GM11168 (cell line): ENCODE results near the gene TMEM44.
"Not testable (repeated sequence)": the region's sequence is repeated elsewhere in the genome, so short reads cannot be mapped to it uniquely, and the experiment has no call there.

Experiments
- in situ Hi-C: fragments of 300-500 bp; cut with MboI; formaldehyde crosslinking; loops from one replicate; pipeline ENCODE4 v1.12.0; 2022; ENCODE audit warnings: low sequenced_read_pairs; ENCODE audit not compliant: unreplicated experiment

Gene TMEM44

DNA sequence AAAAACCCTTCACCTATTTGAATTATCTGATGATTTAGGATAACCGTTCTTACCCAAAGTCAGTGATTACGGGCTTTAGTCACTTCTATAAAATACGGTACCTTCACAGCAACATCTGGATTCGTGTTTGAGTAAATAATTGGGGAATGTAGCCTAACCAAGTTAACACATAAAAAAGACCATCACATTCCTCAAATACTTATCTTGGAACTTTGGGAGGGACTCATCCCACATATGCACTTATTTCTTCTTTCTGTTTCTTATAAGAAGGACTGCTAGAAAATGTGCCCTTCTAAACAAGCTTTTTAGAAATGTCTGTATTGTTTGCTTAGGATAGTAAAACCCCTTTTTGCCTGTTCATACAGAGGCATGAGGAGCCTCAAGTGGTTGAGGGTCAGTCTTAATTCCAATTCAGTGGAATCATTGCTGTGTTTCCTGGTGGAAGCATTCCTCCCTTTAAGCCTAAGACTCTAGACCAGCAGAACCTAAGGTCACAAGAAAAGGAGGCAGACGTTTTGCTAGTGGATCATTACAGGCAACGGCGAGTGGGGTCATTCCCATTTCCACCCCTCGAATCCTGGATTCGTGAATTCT, 67.5 kb downstream of the TMEM44 start:
- in situ Hi-C loops = no loop called here

DNA sequence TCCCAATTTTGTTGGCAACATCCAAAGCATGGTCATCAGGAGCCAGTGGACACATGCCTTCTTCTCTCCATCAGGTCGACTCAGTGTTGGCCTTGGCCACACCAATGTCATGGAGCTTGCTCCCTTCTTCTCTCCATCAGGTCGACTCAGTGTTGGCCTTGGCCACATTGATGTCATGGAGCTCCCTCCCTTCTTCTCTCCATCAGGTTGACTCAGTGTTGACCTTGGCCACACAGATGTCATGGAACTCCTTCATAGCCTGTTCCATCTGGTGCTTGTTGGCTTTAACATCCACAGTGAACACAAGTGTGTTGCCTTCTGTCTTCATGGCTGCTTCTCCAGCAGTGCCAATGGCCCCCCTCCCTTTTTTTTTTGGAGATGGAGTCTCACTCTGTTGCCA, 70.2 kb downstream of the TMEM44 start:
- in situ Hi-C loops = no loop called here

DNA sequence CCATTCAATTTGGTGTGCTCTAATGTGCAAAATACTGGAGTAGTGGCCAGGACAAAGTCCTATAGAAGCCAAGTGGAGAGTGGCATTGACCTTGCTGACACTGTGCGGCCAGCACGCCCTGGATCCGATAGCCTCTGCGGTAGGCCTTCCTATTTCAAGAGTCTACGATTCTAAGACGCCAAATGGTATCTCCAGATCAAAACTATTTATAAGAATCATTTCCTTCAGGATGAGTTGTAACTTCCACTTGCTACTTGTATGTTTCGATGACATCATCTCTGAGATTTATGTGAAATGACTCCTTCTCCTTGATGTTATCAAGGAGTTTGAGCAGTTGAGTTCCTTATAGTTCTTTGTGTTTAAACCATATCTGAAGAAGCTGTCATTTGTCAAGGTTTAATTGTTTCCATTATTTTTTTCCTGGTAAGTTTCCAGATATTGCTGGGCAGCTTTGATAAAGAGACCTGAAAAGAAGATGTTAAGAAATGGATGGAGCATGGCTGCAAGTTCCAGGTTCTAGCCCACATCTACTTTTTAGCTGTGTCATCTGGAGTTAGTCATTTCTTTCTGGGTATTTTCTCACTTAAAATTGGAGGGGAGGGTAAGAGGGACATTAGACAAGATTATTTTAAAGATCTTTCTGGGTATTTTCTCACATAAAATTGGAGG, 71.8 kb downstream of the TMEM44 start:
- in situ Hi-C loops = no loop called here

DNA sequence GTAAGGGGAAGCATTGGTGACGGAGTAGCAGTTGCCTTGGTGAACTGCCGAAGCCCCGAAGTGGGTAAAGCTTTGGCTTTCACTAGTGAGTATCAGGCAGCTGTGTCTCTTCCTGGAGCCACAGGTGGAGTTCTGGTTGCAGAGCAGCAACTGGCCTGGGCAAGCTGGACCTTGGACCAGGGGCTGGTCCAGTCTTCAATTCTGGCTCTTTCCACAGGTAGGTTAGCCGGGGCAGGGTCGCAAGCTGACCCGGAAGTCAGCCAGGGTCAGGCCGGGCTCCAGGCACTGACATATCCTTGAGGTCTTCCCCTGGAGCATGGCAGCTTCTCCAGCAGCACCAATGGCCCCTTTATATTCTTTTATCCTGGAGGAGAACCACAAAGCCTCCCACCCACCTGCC, 73.2 kb downstream of the TMEM44 start:
- in situ Hi-C loops = no loop called here

DNA sequence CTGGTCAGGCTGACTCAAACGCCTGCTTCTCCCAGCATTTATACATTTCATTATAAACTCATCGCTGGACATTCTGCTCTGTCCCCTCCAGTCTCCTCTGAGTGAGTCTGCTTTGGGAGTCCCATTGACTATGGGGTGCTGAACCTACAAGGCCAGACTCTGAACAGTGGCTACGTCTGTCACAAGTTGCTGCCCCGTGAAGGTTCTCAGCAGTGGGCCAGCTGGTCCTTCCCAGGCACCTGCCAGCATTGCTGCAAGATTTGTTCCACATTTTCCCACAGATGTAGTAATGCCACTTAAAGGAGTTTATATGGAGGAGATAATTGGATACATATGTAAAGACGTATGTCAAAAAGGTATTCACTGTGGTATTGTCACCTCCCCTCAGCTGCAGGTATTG, 73.7 kb downstream of the TMEM44 start:
- in situ Hi-C loops = no loop called here

DNA sequence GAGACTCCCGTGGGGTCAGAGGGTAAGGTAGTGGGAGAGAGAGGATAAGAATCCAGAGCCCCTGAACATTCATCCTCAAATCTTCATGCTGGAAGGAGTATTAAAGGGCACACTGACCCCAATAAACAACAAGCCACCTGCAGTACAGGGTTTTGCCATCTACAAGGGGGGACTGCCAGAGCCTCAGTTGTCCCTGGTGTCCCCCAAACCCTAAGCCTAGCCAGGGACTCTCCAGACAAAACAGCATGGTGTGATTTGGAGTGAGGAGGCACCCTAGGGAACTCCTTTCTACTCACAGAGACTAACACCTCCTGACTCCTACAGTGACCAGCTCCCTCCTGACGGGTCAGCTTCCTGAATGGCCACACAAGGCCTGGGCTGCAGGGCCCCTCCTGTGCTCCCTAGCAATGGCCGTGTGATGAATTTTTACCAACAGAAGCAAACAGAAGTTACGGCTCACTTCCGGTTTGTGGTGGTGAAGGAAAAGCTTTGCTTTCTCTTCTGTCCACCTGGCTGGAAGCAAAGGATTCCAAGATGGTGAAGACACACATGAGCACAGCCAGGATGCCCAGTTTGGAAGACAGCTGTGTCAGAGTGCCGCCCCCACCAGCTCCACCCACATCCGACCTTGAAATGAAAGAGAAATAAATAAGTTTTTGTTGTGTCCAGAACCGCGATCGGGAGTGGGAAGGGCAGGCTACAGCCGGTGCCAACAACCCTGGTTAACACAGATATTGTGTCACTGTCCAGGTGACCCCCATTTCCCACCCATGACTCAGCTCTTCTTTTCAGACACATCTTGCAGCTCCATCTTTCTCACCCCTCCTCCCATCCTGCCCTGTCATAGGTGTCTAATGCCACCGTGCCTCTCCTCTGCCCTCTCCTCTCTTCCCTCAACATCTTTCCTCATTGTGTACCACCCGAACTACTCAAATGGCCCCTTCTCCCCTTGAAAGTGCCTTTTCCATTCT, 76.8 kb downstream of the TMEM44 start:
- in situ Hi-C loops = no loop called here

DNA sequence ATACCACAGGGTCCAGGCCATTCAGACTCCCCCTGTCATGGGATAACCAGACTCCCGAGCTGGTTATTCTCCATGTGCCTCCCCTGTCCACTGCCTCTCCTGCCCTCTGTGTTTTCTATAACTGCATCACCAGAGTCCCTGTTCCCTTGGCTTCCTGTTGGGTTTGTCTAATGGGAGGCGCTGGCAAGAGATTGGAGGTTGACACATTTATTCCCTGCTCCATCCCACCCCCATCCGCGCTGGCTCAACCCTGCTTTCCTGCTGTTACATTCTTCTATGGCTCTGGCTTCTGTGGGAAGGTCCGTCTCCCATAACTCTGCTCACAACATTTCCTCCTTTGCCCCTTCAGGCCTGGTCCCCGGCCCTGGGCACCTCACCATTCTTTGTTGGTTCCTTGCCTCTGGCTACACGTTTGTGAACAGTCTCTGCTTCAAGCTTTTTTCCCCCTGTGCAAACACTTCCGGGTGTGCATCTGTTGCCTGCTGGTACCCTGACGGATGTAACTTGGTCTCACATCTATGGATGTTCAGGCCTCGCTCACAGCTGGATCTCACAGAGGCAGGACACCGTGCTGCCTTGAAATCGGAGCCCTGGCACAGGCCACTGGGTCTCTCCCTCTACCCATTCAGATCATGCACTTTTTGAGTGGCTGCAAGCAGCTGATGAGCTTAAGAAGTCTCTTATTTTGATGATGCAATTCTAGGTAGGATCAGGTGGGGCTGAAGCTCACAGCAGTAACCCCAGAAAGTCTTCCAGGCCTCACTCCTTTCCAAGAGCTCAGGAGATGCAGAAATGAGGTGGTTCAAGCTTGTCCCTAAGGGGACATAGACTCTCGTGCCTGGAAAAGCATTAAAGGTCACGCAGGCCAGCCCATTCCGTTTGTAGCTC, 77.8 kb downstream of the TMEM44 start:
- in situ Hi-C loops = no loop called here

DNA sequence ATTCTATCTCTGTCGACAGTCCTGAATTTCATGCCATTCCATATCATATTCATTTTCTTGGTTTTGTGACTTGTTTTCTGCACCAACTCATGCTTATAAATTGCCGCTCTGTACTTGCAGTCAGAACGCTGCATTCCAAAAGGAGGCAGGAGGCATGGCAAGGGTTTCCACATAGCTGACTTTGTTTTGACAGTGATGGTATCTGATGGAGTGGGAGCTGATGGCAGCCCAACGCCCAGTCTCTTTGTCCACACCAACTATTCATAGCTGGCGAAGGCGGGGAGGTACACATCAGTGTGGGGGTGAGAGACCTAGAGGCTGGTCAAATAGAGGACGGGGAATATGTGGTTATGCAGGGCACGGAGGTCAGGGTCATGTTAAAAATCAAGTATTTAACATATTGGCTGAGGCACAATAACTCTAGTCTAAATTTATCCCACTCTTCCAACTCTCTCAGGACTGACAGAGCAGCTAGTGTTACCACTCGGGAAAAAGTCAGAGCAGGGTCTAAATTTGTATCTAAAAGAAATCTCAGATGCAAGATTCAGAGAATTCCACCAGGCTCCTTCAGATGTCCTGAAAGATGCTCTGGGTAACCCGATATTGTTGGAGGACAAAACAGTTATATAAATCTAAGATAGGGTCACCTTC, 78.6 kb downstream of the TMEM44 start:
- in situ Hi-C loops = no loop called here

DNA sequence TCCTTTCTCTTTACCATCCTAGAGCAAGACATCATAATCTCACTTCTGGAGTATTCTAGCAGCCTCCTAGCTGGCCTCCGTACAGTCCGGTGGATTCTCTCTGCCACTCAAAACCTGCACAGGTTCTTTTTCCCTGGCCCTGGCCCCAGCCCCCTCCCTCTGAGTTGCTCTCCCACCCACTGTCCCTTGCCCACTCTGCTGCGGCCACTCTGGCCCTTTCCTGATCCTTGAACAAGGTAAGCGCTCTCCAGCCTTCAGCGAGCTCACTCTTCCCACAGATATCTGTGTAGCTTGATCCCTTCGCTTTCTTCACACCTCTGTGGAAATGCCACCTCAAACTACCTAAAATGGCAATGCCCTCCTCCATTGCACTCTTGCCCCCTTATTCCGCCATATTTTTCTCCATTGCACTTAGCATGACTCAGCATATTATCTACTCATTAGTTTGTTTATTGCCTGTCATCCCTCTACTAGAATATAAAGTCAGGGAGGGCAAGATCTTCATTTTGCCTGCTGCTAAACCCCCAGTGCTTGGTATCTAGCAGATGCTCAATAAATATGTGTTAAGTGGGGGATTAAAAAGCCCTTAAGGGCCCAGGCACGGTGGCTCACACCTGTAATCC, 80.8 kb downstream of the TMEM44 start:
- in situ Hi-C loops = no loop called here

DNA sequence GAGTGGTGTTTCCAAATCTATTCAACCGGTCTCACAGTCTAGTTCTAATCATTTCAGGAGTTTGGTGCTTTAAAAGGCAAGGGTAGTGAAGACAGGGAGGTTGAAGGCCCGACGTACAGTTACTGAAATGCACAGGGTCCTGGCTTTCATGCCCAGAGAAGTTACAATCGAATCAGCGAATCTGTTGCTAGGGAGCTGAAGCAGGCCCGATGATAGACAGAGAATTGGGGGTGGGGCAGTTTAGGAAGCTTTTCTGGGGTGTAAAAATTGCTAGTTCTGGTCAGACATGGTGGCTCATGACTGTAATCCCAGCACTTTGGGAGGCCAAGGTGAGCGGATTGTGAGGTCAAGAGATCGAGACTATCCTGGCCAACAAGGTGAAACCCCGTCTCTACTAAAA, 83.4 kb downstream of the TMEM44 start:
- in situ Hi-C loops = no loop called here

DNA sequence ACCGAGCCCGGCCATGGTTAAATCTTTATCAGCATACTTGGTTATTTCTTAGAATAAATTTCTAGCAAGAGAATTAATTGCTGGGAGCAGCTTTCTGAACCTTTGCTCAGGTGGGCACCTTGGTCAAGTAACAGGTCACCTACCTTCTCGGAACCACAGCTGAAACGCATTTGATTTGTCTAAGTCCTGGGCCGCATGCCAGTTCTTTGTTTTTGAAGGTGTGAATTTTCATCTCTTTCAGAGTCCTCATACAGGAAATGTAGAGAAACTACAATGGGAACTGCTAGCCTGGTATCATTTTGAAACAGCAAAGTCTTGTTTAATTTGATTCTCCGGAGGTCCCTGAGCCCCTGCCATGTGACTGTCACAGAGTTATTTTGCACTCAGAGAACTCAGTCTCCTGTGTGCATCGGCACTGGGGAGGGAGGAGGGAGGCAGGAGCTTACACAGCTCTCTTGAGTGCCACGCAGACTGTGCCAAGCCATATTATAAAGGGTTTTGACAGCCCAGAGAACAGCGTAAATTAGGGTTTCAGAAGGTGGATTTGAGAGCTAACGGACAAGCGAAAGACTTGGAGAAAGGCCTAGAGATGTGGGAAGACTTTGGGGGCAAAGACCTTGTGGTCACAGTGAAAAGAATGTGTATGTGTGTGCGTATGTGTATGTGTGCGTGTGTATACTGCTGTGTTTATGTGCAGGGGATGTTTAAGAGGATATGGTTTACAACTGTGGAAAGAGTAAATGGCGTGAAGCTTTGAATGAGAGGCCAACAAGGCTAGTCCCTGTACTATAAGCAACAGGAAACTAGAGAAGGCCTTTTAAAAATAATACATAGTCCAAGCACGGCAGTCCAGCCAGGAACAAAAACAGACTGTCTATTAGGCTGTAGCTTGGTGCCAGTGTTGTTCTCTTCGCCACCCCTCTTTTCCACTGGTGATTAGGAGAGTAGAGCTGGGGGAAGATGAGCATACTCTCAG, 84.6 kb downstream of the TMEM44 start:
- in situ Hi-C loops = no loop called here

DNA sequence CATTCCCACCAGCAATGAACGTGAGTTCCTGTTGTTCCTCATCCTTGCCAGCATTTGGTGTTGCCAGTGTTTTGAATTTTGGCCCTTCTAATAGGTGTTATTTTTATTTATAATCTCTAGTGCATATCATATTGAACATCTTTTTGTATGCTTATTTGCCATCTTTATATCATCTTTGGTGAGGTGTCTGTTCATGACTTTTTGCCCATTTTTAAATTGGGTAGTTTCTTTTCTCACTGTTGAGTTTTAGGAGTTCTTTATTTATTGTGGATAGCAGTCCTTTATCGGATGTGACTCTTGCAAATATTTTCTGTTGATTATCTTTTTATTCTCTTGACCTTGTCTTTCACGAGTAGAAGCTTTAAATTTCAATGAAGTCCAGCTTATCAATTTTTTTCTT, 86.2 kb downstream of the TMEM44 start:
- in situ Hi-C loops = no loop called here

DNA sequence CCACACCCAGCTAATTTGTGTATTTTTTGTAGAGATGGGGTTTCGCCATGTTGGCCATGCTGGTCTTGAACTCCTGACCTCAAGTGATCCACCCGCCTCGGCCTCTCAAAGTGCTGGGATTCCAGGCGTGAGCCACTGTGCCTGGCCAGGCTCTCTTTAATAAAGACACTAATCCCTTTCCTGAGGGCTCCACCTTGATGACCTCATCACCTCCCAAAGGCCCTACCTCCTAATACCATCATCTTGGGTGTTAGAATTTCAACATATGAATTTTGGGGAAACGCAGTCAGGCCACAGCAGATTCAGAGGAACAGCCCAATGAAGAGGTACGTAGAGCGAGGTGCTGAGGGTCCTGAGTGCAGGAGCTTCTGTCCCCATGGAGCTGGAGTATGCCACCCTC, 87.7 kb downstream of the TMEM44 start:
- in situ Hi-C loops = not testable (repeated sequence)

DNA sequence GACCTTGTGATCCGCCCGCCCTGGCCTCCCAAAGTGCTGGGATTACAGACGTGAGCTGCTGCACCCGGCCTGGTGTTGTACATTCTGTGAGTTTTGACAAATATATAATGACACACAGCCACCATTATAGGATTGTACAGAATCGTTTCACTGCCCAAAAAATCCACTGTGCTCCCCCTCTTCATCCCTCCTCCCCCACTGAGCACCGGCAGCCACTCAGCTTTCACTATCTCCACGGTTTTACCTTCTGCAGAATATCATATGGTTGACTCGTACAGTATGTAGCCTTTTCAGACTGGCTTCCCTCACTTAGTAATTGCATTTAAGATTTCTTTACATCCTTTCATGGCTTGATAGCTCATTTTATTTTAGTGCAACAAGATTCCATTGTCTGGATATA, 89.7 kb downstream of the TMEM44 start:
- in situ Hi-C loops = no loop called here

DNA sequence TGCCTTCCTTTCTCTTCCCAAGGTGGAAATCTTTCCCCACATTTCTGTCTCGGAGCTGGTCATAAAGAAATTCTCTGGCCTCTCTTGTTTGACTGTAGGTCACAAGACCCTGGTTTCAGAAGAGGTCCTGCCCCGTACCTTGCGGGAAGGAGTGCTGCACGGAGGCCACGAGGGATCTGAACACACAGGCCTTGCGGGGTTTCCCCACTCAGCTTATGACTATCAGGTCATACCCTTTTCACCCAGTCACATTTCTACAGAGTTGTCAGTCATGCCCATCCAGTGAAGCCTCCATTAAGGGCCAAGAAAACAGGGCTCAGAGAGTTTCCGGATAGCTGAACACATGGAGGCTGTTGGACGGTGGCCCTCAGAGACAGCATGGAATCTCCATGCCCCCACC, 91.7 kb downstream of the TMEM44 start:
- in situ Hi-C loops = no loop called here

DNA sequence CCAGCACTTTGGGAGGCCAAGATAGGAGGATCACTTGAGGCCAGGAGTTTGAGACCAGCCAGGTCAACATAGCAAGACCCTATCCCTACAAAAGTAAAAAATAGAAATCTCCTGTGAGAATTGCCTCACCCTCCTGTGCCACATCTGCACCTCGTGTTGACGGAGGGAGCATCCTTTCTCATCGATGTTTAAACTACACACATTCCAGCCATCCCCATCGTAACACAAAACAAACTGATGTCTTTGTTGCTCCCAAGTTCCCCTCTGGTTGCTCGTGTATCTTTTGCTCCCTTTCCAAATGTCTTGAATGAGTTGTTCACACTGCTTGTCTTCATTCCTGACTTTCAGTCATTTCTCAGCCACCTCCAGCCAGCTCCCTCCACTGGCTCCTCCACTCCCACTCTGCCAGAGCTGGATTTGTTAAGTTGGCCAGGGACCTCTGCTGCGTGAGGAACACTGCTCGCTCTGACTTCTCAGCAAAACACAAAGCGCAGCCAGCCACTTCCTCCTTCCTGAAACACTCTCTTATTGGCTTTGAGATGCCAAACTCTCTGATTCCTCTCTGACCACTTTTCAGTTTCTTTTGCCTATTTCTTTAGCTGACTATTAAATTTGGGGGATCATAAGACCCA, 92.8 kb downstream of the TMEM44 start:
- in situ Hi-C loops = no loop called here

DNA sequence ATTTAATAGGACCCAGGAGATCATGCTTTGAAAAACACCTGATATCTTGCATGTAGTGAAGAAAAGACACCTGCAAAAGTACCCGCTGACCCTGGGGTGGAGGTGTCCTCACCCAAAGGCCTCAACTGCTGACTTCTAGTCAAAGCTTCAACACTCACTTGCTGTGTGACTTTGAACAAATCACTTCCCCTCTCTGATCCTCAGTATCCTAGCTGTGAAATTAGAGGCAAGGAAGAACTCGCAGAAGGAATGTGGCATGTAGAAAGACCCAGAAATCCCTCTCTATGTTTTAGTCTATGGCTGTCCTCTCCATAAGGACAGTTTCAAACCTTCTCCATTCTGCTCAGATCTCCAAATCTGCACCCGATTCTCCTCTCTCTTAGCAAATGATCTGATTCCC, 93.7 kb downstream of the TMEM44 start:
- in situ Hi-C loops = no loop called here

DNA sequence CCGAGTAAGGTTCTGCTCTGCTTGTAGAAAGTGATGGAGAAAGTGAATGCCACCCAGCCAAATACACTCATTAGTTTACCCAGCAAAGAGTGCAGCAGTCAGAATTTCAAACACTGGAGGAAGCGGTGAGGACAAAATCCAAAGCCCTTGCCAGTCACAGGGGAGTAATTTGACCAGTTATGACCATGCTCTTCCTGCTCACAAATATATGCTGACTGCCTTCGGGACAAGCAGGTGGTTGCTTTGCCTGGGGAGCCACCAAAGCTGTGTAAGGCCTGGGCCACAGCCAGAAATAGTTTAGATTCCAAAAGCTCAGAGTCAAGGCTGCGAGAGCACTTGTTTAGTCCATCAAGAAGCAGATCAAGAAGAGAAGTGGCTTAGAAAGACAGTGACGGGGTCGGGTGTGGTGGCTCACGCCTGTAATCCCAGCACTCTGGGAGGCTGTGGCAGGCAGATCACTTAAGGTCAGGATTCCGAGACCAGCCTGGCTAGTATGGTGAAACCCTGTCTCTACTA, 95.4 kb downstream of the TMEM44 start:
- in situ Hi-C loops = no loop called here
